ENCODE results near the gene KIFC1. TPM values are rescaled to one million over a fixed set of nuclear protein-coding genes. Genes with fewer than 3 reads are reported as not detected.

KIFC1 gene
- total and polyA plus RNA-seq, 9 of the 15 experiments (the other 6 are each of a cell fraction or from before 2014, with no cell fraction given) = 1.3 to 95.2 (median 76.9) TPM

DNA sequence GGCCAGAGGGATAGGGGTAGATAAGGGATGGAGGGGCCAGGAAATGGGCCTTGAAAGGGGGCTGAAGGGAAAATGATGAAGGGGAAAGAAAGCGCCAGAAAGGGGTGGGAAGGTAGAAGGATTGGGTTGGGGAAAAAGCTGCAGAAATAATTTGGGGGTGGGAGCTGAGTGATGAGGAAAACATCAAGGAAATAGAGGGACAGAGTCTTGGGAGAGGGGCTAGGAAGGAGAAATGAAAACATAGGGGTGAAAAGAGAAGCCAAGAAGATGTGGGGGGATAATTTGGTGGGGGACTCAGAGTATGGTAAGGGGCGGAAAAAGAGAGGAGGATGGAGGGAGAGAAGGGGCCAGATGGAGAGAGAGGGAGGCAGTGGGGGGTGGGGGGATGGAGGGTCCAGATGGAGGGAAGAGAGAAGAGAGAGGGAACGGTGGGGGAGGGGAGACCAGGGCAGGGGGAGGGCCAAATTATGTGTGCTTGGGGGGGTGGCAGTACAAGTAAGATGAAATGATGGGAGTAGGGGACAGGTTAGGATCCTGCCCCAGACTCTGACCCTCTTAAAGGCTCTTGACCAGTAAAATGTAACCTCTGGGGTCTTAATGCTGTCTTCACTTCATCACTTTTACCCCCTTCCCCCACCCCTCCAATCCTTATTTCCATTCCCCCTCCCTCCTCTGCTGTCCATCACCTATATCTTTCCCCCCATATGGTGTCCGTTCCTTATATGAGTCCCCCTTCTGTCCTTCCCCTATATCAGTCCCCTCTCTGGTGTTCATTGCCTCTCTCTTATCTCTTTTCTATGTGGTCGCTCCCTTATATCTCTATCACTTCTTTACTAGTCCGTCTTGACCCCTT lies 29.1 kb downstream of the KIFC1 start (continued):
- TF ChIP-seq MYNN (IDR thresholded peaks at IDR 0.05) (no peak), MYNN (CRISPR knock-in tag; IDR thresholded peaks at IDR 0.05) (no peak), BCLAF1 (IDR thresholded peaks at IDR 0.05; ENCODE audit: borderline replicate concordance in 1 of 2, control insufficient read depth in 1 of 2, low read depth in 2 of 2, low read length in 1 of 2) (peak in 1 of 2 experiments; percentile 93; a peak in 2 of 4 replicates), ZEB2 (IDR thresholded peaks at IDR 0.05) (peak; percentile 94), PHB2 (IDR thresholded peaks at IDR 0.05; ENCODE audit: low read depth) (no peak), ARID1B (IDR thresholded peaks at IDR 0.05) (peak; percentile 48), COPS2 (conservative IDR thresholded peaks at IDR 0.05) (no peak), U2AF1 (optimal IDR thresholded peaks at IDR 0.05; ENCODE audit: low read depth, low read length) (no peak), SP2 (IDR thresholded peaks at IDR 0.05; ENCODE audit: extremely low read depth, low read depth, low read length, poor library complexity, severe bottlenecking) (no peak), HDAC6 (IDR thresholded peaks at IDR 0.05; ENCODE audit: low read depth, low read length) (no peak), SNRNP70 (optimal IDR thresholded peaks at IDR 0.05; ENCODE audit: low read depth, low read length) (no peak), DACH1 (IDR thresholded peaks at IDR 0.05; ENCODE audit: partially characterized antibody) (peak; percentile 36), SMAD3 (CRISPR knock-in tag; conservative IDR thresholded peaks at IDR 0.05) (no peak), XRCC5 (IDR thresholded peaks at IDR 0.05; ENCODE audit: low read depth, low read length) (no peak), YY1 (IDR thresholded peaks at IDR 0.05; ENCODE audit: borderline replicate concordance in 1 of 3, control insufficient read depth in 1 of 3, extremely low read depth in 1 of 3, insufficient read depth in 3 of 3, insufficient read length in 1 of 3, insufficient replicate concordance in 2 of 3, low read depth in 1 of 3, low read length in 2 of 3) (peak in 1 of 3 experiments; percentile 21), PKNOX1 (IDR thresholded peaks at IDR 0.05) (peak; percentile 85), MCM7 (IDR thresholded peaks at IDR 0.05) (no peak), SIN3B (IDR thresholded peaks at IDR 0.05; ENCODE audit: low read depth) (peak; percentile 48), KLF10 (CRISPR knock-in tag; IDR thresholded peaks at IDR 0.05) (no peak), FOXK1 (CRISPR knock-in tag; IDR thresholded peaks at IDR 0.05; ENCODE audit: borderline replicate concordance) (no peak), ILK (tag; IDR thresholded peaks at IDR 0.05; ENCODE audit: borderline replicate concordance, low read depth) (no peak), BHLHE40 (IDR thresholded peaks at IDR 0.05; ENCODE audit: low read length) (no peak)
